A549 (cell line): Measurements from ENCODE around the gene HOOK2. TPM values are rescaled to one million over a fixed set of nuclear protein-coding genes. Genes with fewer than 3 reads are reported as not detected.

ENCODE experiments used
- ATAC-seq, 2 experiments: fragments of 200-7000 bp in 1 of 2; fragments of >200 bp in 1 of 2; cut with Nextera tagmentation in 1 of 2; cut with Tn5 transposase in 1 of 2; 3 replicates each; pipeline versions ENCODE4 v1.8.0 to v1.9.1; 2018 to 2020; ENCODE audit warnings: mild to moderate bottlenecking in 1 of 2, moderate library complexity in 1 of 2
- CTCF ChIA-PET: fragments of 300-600 bp; sonication (Branson Sonifier 250); formaldehyde crosslinking; extraction: SDS; loops from one replicate; lab custom pipeline; 2021; ENCODE audit warnings: antibody characterized with exemption, inconsistent platforms; lab: Yijun Ruan, JAX
- POLR2A ChIA-PET: fragments of 350-600 bp; formaldehyde crosslinking; extraction: SDS; loops from one replicate; lab custom pipeline; 2021; ENCODE audit warnings: antibody characterized with exemption, inconsistent platforms; lab: Yijun Ruan, JAX
- DNase-seq, 2 experiments: peaks; one replicate each; pipeline versions ENCODE4 v3.0.0 to v3.0.0-alpha.2; 2011 to 2016; ENCODE audit warnings: low read depth in 1 of 2, low spot score in 1 of 2
- FAIRE-seq: peaks from 2 replicates; lab custom pipeline; 2011; peaks lifted over from hg19 to GRCh38; lab: Jason Lieb, UNC
- H3K27ac ChIP-seq, 2 experiments: fragments of >200 bp; sonication (Bioruptor Twin); formaldehyde crosslinking; 3 replicates each; pipeline ENCODE4 v1.5.1; 2016 to 2017
- H3K4me1 ChIP-seq: fragments of >200 bp; sonication (Bioruptor Twin); formaldehyde crosslinking; 3 replicates; pipeline ENCODE4 v1.6.1; 2016
- H3K4me2 ChIP-seq: fragments of >200 bp; sonication (Bioruptor Twin); formaldehyde crosslinking; 3 replicates; pipeline ENCODE4 v1.6.1; 2016
- H3K4me3 ChIP-seq: fragments of >200 bp; sonication (Bioruptor Twin); formaldehyde crosslinking; 3 replicates; pipeline ENCODE4 v1.5.1; 2016
- H3K9me3 ChIP-seq: fragments of >200 bp; sonication (Bioruptor Twin); formaldehyde crosslinking; 3 replicates; pipeline ENCODE4 v1.6.1; 2016
- BHLHE40 ChIP-seq: IDR thresholded peaks from 2 replicates; pipeline ENCODE4 v1.6.1; 2012; ENCODE audit warnings: low read depth, low read length, inconsistent platforms
- CBX8 ChIP-seq: fragments of 200-600 bp; sonication (generic); IDR thresholded peaks from 2 replicates; pipeline ENCODE4 v1.6.1; 2016
- CEBPB ChIP-seq, 2 experiments: fragments of >200 bp in 1 of 2; sonication (Bioruptor Twin) in 1 of 2; formaldehyde crosslinking in 1 of 2; IDR thresholded peaks; 2 replicates each; pipeline ENCODE4 v1.6.1; 2012 to 2016
- CHD4 ChIP-seq: fragments of 200-600 bp; sonication (generic); IDR thresholded peaks from 2 replicates; pipeline ENCODE4 v1.6.1; 2016; ENCODE audit warnings: antibody characterized with exemption, mild to moderate bottlenecking, borderline replicate concordance
- EHF ChIP-seq: fragments of 250-450 bp; sonication (Bioruptor Pico); IDR thresholded peaks from 2 replicates; pipeline ENCODE4 v1.5.0; 2020; ENCODE audit warnings: mild to moderate bottlenecking
- FOSB ChIP-seq: fragments of 250-450 bp; sonication (Bioruptor Pico); IDR thresholded peaks from 2 replicates; pipeline ENCODE4 v1.5.0; 2020; ENCODE audit warnings: mild to moderate bottlenecking, moderate library complexity
- FOXS1 ChIP-seq: fragments of 250-450 bp; sonication (Bioruptor Pico); IDR thresholded peaks from 2 replicates; pipeline ENCODE4 v1.5.0; 2020; ENCODE audit warnings: mild to moderate bottlenecking, moderate library complexity
- GATA3 ChIP-seq: IDR thresholded peaks from 2 replicates; pipeline ENCODE4 v1.6.1; 2012; ENCODE audit warnings: borderline replicate concordance
- HOXA7 ChIP-seq: fragments of 250-450 bp; sonication (Bioruptor Pico); IDR thresholded peaks from 2 replicates; pipeline ENCODE4 v1.5.0; 2020; ENCODE audit warnings: mild to moderate bottlenecking, moderate library complexity
- MAZ ChIP-seq: fragments of 150-350 bp; IDR thresholded peaks from 2 replicates; pipeline ENCODE4 v1.6.1; 2014; ENCODE audit warnings: antibody characterized with exemption, low read depth, low read length, borderline replicate concordance
- MYC ChIP-seq: IDR thresholded peaks from 2 replicates; pipeline ENCODE4 v1.6.1; 2012; ENCODE audit warnings: mild to moderate bottlenecking, inconsistent platforms, low read length, improper control_type of control experiment, borderline replicate concordance
- PHF8 ChIP-seq: fragments of 200-600 bp; sonication (generic); IDR thresholded peaks from 2 replicates; pipeline ENCODE4 v1.6.1; 2016; ENCODE audit warnings: low read depth, mild to moderate bottlenecking, antibody characterized with exemption, moderate library complexity, borderline replicate concordance
- POLR2A ChIP-seq: IDR thresholded peaks from 2 replicates; pipeline ENCODE4 v1.6.1; 2012; ENCODE audit warnings: mild to moderate bottlenecking, low read length
- POLR2AphosphoS2 ChIP-seq: conservative IDR thresholded peaks from 2 replicates; pipeline ENCODE4 v1.6.1; 2012; ENCODE audit warnings: low read length, improper control_type of control experiment, inconsistent platforms
- RAD21 ChIP-seq, 2 experiments: fragments of >200 bp in 1 of 2; sonication (Bioruptor Twin) in 1 of 2; formaldehyde crosslinking in 1 of 2; IDR thresholded peaks in 1 of 2; conservative IDR thresholded peaks in 1 of 2; 2 replicates in 1 of 2; 3 replicates in 1 of 2; pipeline ENCODE4 v1.6.1; 2012 to 2018; ENCODE audit warnings: inconsistent platforms in 1 of 2
- RCOR1 ChIP-seq: fragments of 150-350 bp; IDR thresholded peaks from 2 replicates; pipeline ENCODE4 v1.6.1; 2014; ENCODE audit warnings: antibody characterized with exemption, low read length, low read depth
- SMC3 ChIP-seq: fragments of >200 bp; sonication (Bioruptor Twin); formaldehyde crosslinking; IDR thresholded peaks from 3 replicates; pipeline ENCODE4 v1.6.1; 2018; ENCODE audit warnings: inconsistent platforms
- ZC3H11A ChIP-seq: fragments of 450-650 bp; IDR thresholded peaks from 2 replicates; pipeline ENCODE4 v1.6.1; 2014; ENCODE audit warnings: antibody characterized with exemption, mild to moderate bottlenecking
- ZNF302 ChIP-seq: fragments of 250-450 bp; sonication (Bioruptor Pico); IDR thresholded peaks from 2 replicates; pipeline ENCODE4 v1.9.0; 2021; ENCODE audit warnings: inconsistent platforms, mild to moderate bottlenecking, moderate library complexity
- WGBS: methylation state at CpG from one replicate; pipeline ENCODE4 v1.1.6; 2017; ENCODE audit errors: missing lambda C conversion rate; 5-methylcytosine and 5-hydroxymethylcytosine counted together
- polyA plus RNA-seq, 4 experiments: library from polyadenylated mRNA; depleted of rRNA in 3 of 4; stranded (reverse); fragments of >200 nt; fragmentation: RNase III in 1 of 4; extraction: RNeasy Plus Mini Kit Qiagen cat#74134 plus additional on column Dnase treatment in 1 of 4; gene quantifications; 2 replicates in 3 of 4; 3 replicates in 1 of 4; pipeline ENCODE4 v1.2.3, GENCODE V29; 2011 to 2017
- TF ChIP-seq, protein P1 (sequence below): fragments of 450-650 bp; IDR thresholded peaks from 2 replicates; pipeline ENCODE4 v1.6.1; 2014; ENCODE audit warnings: antibody characterized with exemption
- TF ChIP-seq, protein P2 (sequence below): IDR thresholded peaks from 2 replicates; pipeline ENCODE4 v1.6.1; 2012
- TF ChIP-seq, protein P3 (sequence below): fragments of >200 bp; sonication (Bioruptor Twin); formaldehyde crosslinking; IDR thresholded peaks from 3 replicates; pipeline ENCODE4 v1.5.1; 2016

The HOOK2 gene
- polyA plus RNA-seq, 2 of the 4 experiments (the other 2 are of a cell fraction), result 8.3 to 21.5 TPM

DNA sequence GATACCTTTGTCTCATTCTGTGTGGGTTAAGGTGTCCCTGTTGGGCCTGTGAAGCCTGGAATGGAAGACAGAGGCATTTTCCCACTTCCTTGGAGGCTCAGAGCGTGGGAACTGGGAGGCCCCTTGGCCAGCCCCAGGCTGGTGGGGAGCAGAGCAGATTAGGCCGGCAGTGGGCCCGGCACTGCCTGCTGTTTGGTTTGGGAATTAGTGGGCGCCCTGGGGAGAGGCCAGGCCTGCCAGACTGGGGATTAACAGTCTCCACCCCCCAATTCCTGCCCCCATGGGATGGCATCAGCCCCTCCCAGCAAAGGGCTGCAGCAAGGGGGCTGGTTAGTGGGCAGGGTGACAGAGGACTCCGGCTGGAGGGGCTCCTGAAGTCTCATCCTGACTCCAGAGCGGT is 26.9 kb downstream of the HOOK2 start:
- H3K4me1 ChIP-seq, result peaks cover 5% of the 10 kb centered on the region; the same call in 1 of the 3 replicates
- no peak overlapping the region for H3K27ac ChIP-seq
- no peak for DNase-seq
- TF ChIP-seq POLR2A (no peak), MYC (no peak)
- TF ChIP-seq, protein P1, sequence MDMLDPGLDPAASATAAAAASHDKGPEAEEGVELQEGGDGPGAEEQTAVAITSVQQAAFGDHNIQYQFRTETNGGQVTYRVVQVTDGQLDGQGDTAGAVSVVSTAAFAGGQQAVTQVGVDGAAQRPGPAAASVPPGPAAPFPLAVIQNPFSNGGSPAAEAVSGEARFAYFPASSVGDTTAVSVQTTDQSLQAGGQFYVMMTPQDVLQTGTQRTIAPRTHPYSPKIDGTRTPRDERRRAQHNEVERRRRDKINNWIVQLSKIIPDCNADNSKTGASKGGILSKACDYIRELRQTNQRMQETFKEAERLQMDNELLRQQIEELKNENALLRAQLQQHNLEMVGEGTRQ, result no peak
- WGBS, result 100% methylated on average over 1 of the region's 6 CpGs
- ATAC-seq, result no peak
- H3K4me2 ChIP-seq, result no peak overlapping the region
- ChIA-PET CTCF (interaction anchor here (1.9 to 38.2 kb wide), 2 partner anchors 21 to 48 kb away, joined by 10 to 725 read pairs; partner anchors contain the start of gene HOOK2), POLR2A (interaction anchor here (1.8 kb wide), 1 partner anchor 9 kb away, joined by 4 read pairs; no protein-coding TSS in a partner anchor)
- H3K9me3 ChIP-seq, result no peaks in the 10 kb centered on the region
- FAIRE-seq, result no peak
- H3K4me3 ChIP-seq, result no peak overlapping the region

DNA sequence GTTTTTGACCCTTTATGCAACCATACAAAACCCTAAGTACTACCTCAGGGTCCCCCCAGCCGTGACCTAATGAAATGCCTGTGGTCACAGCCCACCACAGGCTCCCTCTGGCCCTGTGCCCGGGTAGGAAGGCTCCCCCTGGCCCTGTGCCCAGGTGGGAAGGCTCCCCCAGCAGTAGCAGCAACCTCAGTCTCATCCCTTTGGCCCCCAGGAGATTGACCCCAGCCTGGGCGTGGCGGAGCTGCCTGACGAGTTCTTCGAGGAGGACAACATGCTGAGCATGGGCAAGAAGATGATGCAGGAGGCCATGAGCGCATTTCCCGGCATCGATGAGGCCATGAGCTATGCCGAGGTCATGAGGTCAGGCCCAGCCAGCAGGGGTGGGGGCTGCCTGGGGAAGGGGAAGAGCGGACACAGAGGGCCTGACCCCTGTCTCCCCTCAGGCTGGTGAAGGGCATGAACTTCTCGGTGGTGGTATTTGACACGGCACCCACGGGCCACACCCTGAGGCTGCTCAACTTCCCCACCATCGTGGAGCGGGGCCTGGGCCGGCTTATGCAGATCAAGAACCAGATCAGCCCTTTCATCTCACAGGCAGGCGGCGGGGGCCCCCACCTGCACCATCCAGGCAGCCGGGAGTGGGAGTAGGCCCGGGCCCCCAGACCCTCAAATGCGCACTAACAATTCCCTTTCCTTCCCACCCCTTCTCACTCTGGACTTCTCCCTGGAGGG is 30.0 kb downstream of the HOOK2 start:
- Histone ChIP-seq H3K9me3 (no peaks in the 10 kb centered on the region), H3K4me1 (peaks cover 5% of the 10 kb centered on the region; the same call in 1 of the 3 replicates), H3K4me3 (no peak overlapping the region), H3K27ac (no peak overlapping the region), H3K4me2 (no peak overlapping the region)
- WGBS, result 88% methylated on average over 10 of the region's 22 CpGs
- TF ChIP-seq RAD21 (conservative IDR thresholded peaks at IDR 0.05 in 1 of 2, IDR thresholded peaks at IDR 0.05 in 1 of 2) (no peak), BHLHE40 (no peak), EHF (CRISPR knock-in tag) (no peak), CHD4 (no peak)
- no peak for FAIRE-seq
- no peak for DNase-seq
- no peak for ATAC-seq
- ChIA-PET CTCF (interaction anchor here (0.6 to 38.2 kb wide), 3 partner anchors 24 to 51 kb away, joined by 3 to 725 read pairs (median 7); partner anchors contain the start of gene HOOK2), POLR2A (no interaction called here)

DNA sequence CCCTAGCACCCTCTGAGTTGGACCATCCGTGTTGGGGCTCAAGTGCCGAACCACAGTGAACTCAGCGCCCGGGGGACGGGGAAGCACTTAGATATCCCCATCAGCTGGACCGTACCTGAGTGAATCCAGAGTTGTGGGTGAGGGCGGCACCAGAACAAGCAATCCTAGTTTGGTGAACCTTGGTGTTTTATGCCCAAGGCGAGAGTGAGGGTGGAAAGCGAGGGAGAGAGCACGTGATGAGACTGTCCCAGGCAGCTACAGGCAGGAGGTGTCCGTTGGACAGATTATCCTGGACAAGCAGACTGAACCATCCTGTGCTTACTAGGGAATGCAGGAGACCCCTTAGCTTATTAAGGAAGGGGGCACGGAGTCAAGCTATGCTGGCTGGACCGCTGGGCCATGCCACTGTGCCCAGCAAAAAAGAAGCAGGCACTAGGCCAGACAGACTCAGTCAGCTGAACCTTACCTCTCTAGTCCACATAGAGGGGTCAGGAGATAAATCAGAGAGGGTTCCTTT is 37.5 kb downstream of the HOOK2 start:
- DNase-seq (no peak), ATAC-seq (no peak)
- H3K4me3 ChIP-seq, result peak overlapping the region; percentile 78
- peak overlapping the region; percentile 86 to 88 for H3K27ac ChIP-seq
- ChIA-PET POLR2A (interaction anchor here (0.9 to 1.5 kb wide), 2 partner anchors 40 to 55 kb away, joined by 3 read pairs; no protein-coding TSS in a partner anchor), CTCF (interaction anchor here (1.0 to 38.2 kb wide), 4 partner anchors 14 to 110 kb away, joined by 3 to 725 read pairs (median 10); partner anchors contain the start of genes HOOK2 and TNPO2)
- no peaks in the 10 kb centered on the region for H3K9me3 ChIP-seq
- peaks cover 18% of the 10 kb centered on the region for H3K4me1 ChIP-seq
- WGBS, result 24% methylated on average over 8 of the region's 13 CpGs
- peak overlapping the region; percentile 98 for H3K4me2 ChIP-seq
- 0 out of 2 replicates have a peak, but pooled peaks have one; percentile 40 for TF ChIP-seq PHF8
- TF ChIP-seq, protein P2, sequence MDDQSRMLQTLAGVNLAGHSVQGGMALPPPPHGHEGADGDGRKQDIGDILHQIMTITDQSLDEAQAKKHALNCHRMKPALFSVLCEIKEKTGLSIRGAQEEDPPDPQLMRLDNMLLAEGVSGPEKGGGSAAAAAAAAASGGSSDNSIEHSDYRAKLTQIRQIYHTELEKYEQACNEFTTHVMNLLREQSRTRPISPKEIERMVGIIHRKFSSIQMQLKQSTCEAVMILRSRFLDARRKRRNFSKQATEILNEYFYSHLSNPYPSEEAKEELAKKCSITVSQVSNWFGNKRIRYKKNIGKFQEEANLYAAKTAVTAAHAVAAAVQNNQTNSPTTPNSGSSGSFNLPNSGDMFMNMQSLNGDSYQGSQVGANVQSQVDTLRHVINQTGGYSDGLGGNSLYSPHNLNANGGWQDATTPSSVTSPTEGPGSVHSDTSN, result no peak
- TF ChIP-seq, all 56 proteins: peak for 1
- no peak for FAIRE-seq

DNA sequence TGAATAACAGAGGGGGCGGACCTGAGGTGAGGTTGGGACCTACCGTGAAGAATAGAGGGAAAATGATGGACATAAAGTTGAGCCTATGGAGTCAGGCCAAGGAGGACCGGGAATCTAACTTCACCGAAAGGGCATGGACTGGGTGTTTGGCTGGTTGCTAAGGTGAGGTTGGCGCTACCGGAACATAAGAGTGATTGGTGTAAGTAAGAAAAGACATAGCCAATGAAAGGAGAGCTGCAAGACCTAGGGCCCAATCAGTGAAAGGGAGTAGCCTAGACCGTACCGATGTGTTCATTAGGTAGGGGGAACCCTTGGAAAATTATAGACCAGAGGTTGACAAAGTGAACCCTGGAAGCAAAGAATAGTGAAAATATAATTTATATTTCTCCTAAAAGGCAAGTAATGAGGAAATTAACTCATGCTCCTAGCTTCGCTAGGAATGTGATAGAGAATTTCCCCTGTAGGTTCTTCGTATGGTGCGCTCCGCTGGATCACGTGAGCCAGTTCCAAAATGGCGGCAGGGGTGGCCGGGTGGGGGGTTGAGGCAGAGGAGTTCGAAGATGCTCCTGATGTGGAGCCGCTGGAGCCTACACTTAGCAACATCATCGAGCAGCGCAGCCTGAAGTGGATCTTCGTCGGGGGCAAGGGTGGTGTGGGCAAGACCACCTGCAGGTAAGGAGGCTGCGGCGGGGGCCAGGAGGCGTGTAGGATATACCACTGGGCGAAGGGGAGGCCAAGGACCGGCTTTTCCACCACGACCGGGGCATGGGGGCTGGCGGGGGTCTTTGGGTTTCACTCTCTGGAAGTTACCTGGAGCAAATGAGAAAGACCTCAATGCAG is 38.1 kb downstream of the HOOK2 start, which contains the start of gene GET3:
Gene GET3, plus strand, starts transcription at position 503 of the 840 bp plus-strand sequence. Its CDS starts 9 bp downstream, at position 512.
- DNase-seq (peak; percentile 97 to 100), ATAC-seq (peak; percentile 92 to 94), FAIRE-seq (no peak)
- H3K9me3 ChIP-seq, result no peaks in the 10 kb centered on the region
- ChIA-PET CTCF (interaction anchor here (1.1 to 38.2 kb wide), 4 partner anchors 32 to 111 kb away, joined by 3 to 725 read pairs (median 10); partner anchors contain the start of genes DHPS and HOOK2), POLR2A (interaction anchor here (0.6 to 1.5 kb wide), 6 partner anchors 14 to 56 kb away, joined by 3 to 7 read pairs (median 4); partner anchors contain the start of gene JUNB)
- peak within 1 kb of the TSS; percentile 86 to 99 for H3K27ac ChIP-seq
- peak within 1 kb of the TSS; percentile 98 for H3K4me2 ChIP-seq
- H3K4me3 ChIP-seq, result peak within 1 kb of the TSS; percentile 78
- WGBS, result under 1% methylated on average over 24 of the region's 29 CpGs
- H3K4me1 ChIP-seq, result peaks cover 25% of the 10 kb centered on the region
- TF ChIP-seq CBX8 (no peak), ZNF302 (CRISPR knock-in tag) (no peak), ZC3H11A (no peak), FOXS1 (CRISPR knock-in tag) (no peak), HOXA7 (no peak), RCOR1 (no peak), GATA3 (peak; percentile 50), MAZ (no peak), CEBPB (IDR thresholded peaks at IDR 0.05) (no peak), POLR2AphosphoS2 (no peak), FOSB (no peak), POLR2A (peak; percentile 86), SMC3 (no peak)
- TF ChIP-seq, protein P3, sequence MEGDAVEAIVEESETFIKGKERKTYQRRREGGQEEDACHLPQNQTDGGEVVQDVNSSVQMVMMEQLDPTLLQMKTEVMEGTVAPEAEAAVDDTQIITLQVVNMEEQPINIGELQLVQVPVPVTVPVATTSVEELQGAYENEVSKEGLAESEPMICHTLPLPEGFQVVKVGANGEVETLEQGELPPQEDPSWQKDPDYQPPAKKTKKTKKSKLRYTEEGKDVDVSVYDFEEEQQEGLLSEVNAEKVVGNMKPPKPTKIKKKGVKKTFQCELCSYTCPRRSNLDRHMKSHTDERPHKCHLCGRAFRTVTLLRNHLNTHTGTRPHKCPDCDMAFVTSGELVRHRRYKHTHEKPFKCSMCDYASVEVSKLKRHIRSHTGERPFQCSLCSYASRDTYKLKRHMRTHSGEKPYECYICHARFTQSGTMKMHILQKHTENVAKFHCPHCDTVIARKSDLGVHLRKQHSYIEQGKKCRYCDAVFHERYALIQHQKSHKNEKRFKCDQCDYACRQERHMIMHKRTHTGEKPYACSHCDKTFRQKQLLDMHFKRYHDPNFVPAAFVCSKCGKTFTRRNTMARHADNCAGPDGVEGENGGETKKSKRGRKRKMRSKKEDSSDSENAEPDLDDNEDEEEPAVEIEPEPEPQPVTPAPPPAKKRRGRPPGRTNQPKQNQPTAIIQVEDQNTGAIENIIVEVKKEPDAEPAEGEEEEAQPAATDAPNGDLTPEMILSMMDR, result no peak
- TF ChIP-seq, protein P2, result peak; percentile 83
